Measurements from ENCODE around the gene HMG20B.

HMG20B gene

DNA sequence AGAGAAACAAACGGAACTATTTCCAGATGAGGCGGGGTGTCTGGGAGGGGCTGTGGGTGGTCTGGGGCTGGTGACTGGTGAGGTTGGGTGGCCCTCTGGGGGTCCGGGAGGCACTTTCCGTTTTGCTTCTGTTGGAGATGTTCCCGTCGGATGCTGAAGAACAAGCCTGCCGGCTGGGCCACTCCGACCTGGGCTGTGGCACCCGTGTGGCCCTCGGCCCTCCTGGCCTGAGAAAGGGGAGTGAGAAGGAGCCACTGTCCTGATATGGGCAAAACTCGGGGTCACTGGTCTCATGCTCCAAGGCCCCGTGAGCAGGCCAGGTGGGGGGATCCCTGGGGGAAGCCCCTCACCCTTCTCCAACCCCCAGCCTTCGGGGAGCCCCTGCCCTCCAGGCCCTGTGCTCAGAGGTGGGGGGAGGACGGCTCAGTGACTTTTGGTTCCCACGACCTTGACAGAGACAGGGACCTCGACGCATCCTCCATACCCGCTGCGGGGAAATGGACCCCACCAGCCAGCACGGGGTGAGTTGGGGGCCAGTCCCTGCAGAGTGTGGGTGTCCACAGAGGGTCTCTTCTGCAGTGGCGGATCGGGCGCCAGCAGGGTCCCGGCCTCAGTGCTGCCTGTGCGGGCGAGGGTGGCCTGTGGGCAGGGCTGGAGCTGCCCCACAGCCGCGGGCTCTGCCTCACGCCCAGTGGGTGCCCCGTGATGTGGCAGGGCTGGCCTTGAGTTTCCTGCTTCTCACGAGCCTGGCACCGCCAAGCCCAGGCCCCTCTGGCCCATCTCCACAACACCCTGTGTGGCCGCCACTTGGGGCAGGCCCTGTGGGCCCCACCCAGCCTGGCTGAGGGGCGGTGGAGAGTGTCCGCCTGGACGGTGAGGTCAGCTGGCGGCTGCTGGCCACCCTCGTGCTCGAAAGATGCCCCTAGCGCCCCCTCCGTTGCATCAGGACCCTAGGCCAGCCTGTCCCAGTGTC is 38.3 kb downstream of the HMG20B start:
- H3K27me3 ChIP-seq, result peaks cover 15% of the 10 kb centered on the region
- peak overlapping the region; percentile 12; the same call in 1 of the 2 replicates for H3K4me3 ChIP-seq
- peaks cover 51% of the 10 kb centered on the region for H3K36me3 ChIP-seq
- H3K4me1 ChIP-seq, result peaks cover 62% of the 10 kb centered on the region
- H4K20me1 ChIP-seq, result peaks cover 20% of the 10 kb centered on the region; the same call in 1 of the 2 replicates
- TF ChIP-seq Cebpa-rat (IDR thresholded peaks at IDR 0.05), result no peak
- peak overlapping the region; percentile 48 for H3K9ac ChIP-seq
- peak overlapping the region; percentile 81 for H3K27ac ChIP-seq
- no peaks in the 10 kb centered on the region for H3K9me3 ChIP-seq
- peak overlapping the region; percentile 96 for H3K4me2 ChIP-seq

DNA sequence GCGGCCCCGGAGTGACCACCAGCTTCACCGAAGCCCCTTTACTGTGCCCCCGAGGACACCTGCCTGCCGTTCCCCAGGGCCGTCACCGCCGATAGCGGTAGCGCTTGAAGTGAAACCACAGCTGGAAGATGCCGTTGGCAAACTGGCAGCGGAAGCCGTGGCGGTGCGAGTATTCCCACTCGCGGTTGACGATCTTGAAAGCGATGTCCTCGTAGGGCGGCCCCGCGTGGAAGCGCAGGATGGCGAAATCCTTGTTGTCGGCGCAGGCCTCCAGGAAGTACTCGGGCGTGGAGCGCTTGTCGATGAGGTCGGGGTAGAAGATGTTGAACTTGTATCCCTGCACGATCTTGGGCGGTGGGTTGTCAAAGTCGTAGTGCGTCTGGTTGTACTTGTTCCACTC is 39.1 kb downstream of the HMG20B start:
- no peak for TF ChIP-seq Cebpa-rat (IDR thresholded peaks at IDR 0.05)
- no peak overlapping the region for H3K27ac ChIP-seq
- H3K9ac ChIP-seq, result no peak overlapping the region
- no peak overlapping the region for H3K4me2 ChIP-seq
- peaks cover 52% of the 10 kb centered on the region for H3K36me3 ChIP-seq
- peaks cover 6% of the 10 kb centered on the region for H3K27me3 ChIP-seq
- H4K20me1 ChIP-seq, result peaks cover 18% of the 10 kb centered on the region; the same call in 1 of the 2 replicates
- peaks cover 59% of the 10 kb centered on the region for H3K4me1 ChIP-seq
- H3K9me3 ChIP-seq, result no peaks in the 10 kb centered on the region
- no peak overlapping the region for H3K4me3 ChIP-seq

DNA sequence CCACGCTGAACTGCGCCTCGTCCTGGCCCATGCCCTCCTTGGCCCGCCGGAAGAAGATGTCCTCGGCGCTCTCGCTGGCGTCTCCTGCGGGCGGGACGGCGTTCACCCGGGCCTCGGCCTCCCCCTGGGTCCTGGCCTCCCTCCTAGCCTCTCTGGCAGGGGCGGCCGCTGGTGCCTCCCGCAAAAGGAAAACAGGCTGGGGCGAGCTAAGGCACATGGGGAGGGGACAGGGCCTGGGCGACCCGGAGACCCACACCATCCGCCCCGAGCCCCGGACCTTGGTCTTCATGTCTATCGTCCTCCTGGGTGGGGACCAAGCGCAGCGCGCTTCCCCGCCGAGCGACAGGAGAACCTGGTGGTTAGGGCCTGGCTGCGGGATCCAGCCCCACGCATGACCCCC is 39.6 kb downstream of the HMG20B start:
- Histone ChIP-seq H3K4me1 (peaks cover 59% of the 10 kb centered on the region), H3K27ac (no peak overlapping the region), H3K36me3 (peaks cover 52% of the 10 kb centered on the region), H3K4me3 (no peak overlapping the region), H4K20me1 (peaks cover 18% of the 10 kb centered on the region; the same call in 1 of the 2 replicates), H3K9ac (no peak overlapping the region), H3K27me3 (peaks cover 2% of the 10 kb centered on the region), H3K4me2 (no peak overlapping the region), H3K9me3 (no peaks in the 10 kb centered on the region)
- TF ChIP-seq Cebpa-rat (IDR thresholded peaks at IDR 0.05), result no peak

DNA sequence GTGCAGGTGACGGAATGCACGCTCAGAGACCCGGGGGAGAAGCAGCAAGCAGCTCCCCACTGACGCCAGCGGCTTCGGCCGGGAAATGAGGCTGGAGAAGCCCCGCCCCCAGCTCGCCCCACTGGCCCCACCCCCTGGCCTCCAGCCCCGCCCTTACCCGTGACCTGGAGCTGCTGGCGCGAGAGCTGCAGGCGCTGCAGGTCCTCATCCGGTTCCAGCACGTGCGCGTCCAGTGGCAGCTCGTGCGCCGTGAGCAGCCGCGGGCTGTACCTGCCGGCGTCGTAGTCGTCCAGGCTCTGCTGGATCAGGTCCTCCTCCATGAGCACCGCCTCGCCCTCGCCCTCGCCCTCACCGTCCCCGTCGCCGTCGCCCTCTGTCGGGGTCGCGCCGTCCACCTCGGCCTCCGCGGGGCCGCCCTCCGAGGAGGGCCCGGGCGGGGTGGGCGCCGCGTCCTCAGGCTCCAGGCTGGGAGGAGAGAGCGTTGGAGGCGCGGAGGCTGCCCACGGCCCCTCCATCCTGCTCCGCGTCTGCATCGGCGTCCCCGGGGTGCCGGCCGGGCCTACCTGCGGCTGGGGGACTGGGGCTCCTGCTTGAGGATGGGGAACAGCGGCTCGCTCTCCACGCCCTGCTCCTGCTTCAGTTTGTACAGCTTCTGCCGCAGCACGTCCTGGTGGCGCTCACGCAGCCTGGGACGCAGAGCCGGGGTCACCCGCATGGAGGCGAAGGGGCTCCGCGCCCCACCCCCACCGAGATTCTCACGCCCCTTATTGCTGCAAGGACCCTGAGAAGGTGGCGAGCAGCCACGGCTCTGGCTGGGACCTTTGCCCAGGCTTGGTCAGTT is 40.4 kb downstream of the HMG20B start:
- Histone ChIP-seq H3K4me3 (no peak overlapping the region), H3K27ac (no peak overlapping the region), H4K20me1 (peaks cover 24% of the 10 kb centered on the region), H3K27me3 (no peaks in the 10 kb centered on the region), H3K4me2 (no peak overlapping the region), H3K9me3 (no peaks in the 10 kb centered on the region), H3K4me1 (peaks cover 59% of the 10 kb centered on the region), H3K36me3 (peaks cover 52% of the 10 kb centered on the region), H3K9ac (no peak overlapping the region)
- TF ChIP-seq Cebpa-rat (IDR thresholded peaks at IDR 0.05), result no peak

DNA sequence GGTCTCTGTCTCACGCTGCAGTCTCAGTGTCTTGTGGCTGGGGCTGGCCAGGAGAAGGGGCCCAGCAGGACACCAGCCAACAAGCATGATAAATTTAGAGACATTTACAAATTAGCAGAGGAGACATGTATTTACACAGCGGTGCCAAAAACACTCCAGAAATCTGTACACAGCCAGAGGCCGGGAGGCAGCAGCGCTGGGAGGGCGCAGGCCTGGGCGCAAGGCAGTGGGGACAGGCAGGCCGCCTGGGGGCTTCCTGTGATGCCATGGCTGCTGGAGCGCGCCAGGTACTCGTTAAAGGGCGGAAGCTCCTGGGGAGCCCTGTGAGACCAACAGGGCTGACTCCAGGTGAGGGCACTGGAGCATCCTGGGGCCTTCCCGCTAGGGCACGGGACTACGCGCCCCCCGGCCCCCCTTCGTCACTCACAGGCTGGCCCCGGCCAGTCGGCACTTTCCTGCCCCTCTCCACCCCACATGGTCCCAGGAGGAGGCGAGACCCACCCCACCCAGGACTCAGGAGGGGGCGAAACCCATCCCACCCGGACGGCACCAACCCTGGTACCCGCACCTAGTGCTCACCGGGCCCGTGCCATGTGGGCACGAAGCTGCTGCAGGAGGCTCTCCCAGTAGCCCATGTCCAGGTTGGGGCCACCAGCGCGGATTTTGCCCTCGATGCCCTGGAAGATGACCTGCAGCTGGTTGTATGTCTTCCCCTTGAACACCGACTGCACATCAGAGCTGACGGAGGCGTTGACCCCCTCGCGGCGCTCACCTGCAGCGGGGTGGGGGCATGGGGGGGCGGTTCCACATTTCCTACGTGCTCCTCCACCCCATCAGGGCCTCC is 41.3 kb downstream of the HMG20B start:
- no peak overlapping the region for H3K27ac ChIP-seq
- no peaks in the 10 kb centered on the region for H3K9me3 ChIP-seq
- H3K4me1 ChIP-seq, result peaks cover 59% of the 10 kb centered on the region
- peaks cover 32% of the 10 kb centered on the region for H4K20me1 ChIP-seq
- peaks cover 53% of the 10 kb centered on the region for H3K36me3 ChIP-seq
- H3K4me2 ChIP-seq, result no peak overlapping the region
- no peak overlapping the region for H3K4me3 ChIP-seq
- no peak overlapping the region for H3K9ac ChIP-seq
- no peak for TF ChIP-seq Cebpa-rat (IDR thresholded peaks at IDR 0.05)
- H3K27me3 ChIP-seq, result no peaks in the 10 kb centered on the region

DNA sequence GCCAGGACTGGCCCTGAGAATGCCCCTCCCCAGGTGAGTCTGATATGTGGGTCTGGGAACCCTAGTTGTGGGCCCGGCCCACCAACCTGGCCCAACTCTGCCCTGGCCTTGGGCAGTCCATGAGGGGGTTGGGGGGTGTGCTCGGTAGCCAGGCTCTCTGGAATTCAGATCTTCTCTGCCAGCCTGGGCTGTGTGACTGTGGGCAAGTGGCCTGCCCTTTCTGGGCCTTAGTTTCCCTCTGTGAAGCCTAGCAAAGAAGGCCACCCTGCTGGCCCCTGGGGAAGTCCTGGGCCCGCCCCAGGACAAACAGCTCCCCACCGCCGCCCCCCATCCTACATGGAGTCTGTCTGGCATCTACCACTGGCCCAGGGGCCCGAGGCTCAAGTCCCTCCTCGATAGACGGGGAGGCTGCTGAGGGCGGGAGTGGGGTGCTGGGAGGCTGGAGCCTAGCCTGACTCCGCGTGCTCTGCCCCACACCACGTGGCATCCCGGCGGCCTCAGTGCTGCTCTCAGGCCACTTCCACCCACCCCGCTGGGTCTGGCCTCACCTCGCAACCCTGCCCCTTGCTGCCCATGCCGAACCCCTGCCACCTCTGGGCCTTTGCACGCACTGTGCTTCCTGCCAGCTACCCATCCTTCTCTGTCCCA is 42.2 kb downstream of the HMG20B start:
- TF ChIP-seq Cebpa-rat (IDR thresholded peaks at IDR 0.05), result no peak
- H3K4me3 ChIP-seq, result no peak overlapping the region
- H3K27me3 ChIP-seq, result no peaks in the 10 kb centered on the region
- peaks cover 63% of the 10 kb centered on the region for H3K36me3 ChIP-seq
- no peaks in the 10 kb centered on the region for H3K9me3 ChIP-seq
- peaks cover 37% of the 10 kb centered on the region for H4K20me1 ChIP-seq
- H3K9ac ChIP-seq, result no peak overlapping the region
- peaks cover 59% of the 10 kb centered on the region for H3K4me1 ChIP-seq
- no peak overlapping the region for H3K27ac ChIP-seq
- H3K4me2 ChIP-seq, result no peak overlapping the region

DNA sequence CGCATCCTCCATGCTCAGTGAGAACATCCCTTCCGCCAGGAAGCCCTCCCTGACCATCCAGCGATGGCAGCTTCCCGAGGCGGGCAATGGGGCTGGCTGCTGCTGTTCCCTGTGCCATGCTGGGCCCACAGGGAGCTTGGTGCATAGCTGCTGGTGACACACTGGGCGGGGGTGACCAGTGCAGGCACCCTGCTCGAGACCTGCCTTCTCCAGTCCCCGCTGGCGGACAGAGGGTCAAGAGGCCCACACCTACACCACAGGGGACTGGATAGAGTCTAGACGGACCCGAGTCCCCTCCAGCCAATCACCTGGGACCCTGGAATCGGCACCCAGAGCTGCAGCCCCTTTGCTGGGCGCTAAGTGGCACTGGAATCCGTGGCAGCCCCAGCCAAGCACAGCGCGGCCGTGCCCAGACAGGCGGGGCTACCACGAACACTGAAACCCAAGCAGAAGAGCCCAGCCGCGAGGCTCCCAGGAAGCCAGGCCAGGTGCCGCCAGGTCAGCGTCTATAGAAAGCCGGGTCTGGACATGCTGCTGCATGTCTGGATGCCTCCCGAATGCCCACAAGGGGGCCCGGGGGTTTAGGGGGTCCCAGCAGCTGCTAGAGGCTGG is 42.9 kb downstream of the HMG20B start:
- Histone ChIP-seq H3K36me3 (peaks cover 69% of the 10 kb centered on the region), H3K27me3 (no peaks in the 10 kb centered on the region), H3K4me3 (no peak overlapping the region), H3K9me3 (no peaks in the 10 kb centered on the region), H4K20me1 (peaks cover 39% of the 10 kb centered on the region), H3K27ac (no peak overlapping the region), H3K4me1 (peaks cover 53% of the 10 kb centered on the region), H3K4me2 (no peak overlapping the region), H3K9ac (no peak overlapping the region)
- TF ChIP-seq Cebpa-rat (IDR thresholded peaks at IDR 0.05), result no peak

DNA sequence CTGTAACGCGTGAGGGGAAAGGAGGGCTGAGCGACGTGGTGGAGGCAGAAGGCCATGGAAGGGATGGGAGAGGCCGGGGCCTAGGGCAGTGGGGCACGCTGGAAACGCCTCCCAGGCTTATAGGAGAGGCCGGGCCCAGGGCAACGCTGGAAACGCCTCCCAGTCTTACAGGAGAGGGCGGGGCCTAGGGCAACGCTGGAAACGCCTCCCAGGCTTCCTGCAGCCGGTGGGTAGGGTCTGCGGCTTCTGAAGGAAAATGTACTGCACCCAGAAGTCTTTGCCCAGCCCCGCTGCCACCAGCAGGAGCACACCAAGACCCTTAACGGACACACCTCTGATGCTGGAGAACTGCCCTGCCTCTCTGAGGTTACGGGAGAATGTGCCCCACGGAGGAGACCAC is 44.7 kb downstream of the HMG20B start:
- Histone ChIP-seq H3K27me3 (no peaks in the 10 kb centered on the region), H3K9me3 (no peaks in the 10 kb centered on the region), H3K4me1 (peaks cover 43% of the 10 kb centered on the region), H3K36me3 (peaks cover 69% of the 10 kb centered on the region), H4K20me1 (peaks cover 46% of the 10 kb centered on the region), H3K4me3 (peak overlapping the region; percentile 55), H3K9ac (peak overlapping the region; percentile 54), H3K27ac (peak overlapping the region; percentile 20; the same call in 1 of the 2 replicates), H3K4me2 (peak overlapping the region; percentile 97)
- no peak for TF ChIP-seq Cebpa-rat (IDR thresholded peaks at IDR 0.05)

Data from BLaER1 (cell line).